Fibroblast of the aortic adventitia (primary cell): Measurements from ENCODE around the gene KLHL3. TPM values are rescaled to one million over a fixed set of nuclear protein-coding genes. Genes with fewer than 3 reads are reported as not detected.
A peak's percentile ranks its signal among the peaks of the same experiment; 100 is the strongest.

ENCODE experiments used
- DNase-seq: peaks from one replicate; pipeline ENCODE4 v3.0.0-alpha.2; 2010; ENCODE audit warnings: low read depth
- H3K4me3 ChIP-seq: 2 replicates; pipeline ENCODE4 v1.5.1; 2011; ENCODE audit warnings: low read depth, mild to moderate bottlenecking, control low read depth, low read length, moderate library complexity
- CTCF ChIP-seq: IDR thresholded peaks from 2 replicates; pipeline ENCODE4 v1.5.1; 2011; ENCODE audit warnings: mild to moderate bottlenecking, low read length, control low read depth, inconsistent platforms; ENCODE audit not compliant: insufficient read depth
- small RNA-seq: library from RNA; depleted of rRNA; stranded (forward); fragments of <200 nt; gene quantifications from one replicate; pipeline ENCODE3, GENCODE V24; 2012
- total RNA-seq: library from RNA; depleted of rRNA; stranded (reverse); fragments of >200 nt; gene quantifications from 2 replicates; pipeline ENCODE4 v1.2.3, GENCODE V29; 2012; ENCODE audit warnings: low replicate concordance

Gene KLHL3
- total RNA-seq, 1 donor, result 1.3 TPM

- no peak for TF ChIP-seq CTCF
- DNase-seq, result no peak
- no peak overlapping the region for H3K4me3 ChIP-seq
Measured at GRCh38 chr5:137573376-137573775, 162.5 kb downstream of the KLHL3 start.

DNA sequence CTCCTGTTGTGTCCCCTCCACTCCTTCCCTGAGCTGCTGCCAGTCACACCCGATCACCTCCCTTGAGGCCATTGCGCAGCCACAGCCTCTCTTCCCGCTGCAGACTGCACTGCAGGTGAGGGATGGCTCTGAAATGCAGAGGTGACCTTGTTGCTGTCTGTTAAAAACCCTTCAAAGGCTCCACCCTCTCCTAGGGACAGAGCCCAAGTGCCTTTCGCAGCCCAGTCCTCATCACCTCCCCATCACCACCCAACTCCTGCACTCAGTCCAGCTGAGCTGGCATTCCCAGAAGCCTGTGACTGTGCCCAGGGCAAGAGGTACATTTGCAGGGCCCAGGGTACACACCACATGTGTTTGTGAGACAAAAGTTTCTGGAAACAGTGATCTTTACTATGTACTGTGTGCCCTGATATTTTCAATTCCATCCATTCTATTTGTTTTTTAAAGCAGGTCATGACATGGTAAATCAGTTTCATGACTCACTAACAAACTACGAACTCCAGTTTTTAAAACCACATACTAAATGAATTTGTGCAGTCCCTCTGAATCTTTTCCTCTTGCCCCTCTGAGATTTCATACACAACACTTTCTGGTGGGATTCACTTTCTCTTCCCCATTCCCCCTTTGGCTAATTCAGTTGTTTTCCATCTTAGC is 163.7 kb downstream of the KLHL3 start:
- no peak overlapping the region for H3K4me3 ChIP-seq
- no peak for TF ChIP-seq CTCF
- no peak for DNase-seq

- no peak for DNase-seq
- no peak for TF ChIP-seq CTCF
- no peak overlapping the region for H3K4me3 ChIP-seq
Measured at GRCh38 chr5:137570070-137570469, 165.8 kb downstream of the KLHL3 start.

Small RNA genes lying within 50 kb of the gene (small RNA-seq; reads per million reads assigned to genes)
- gene MIR874, result 2.5 reads per million, percentile 75 among the genes with 10 or more reads in this experiment

Other genes with a start within 250 kb of the KLHL3 start
- 174 and 196 TPM in 2 replicates for gene SPOCK1, start 236.8 kb downstream of the KLHL3 start, total RNA-seq
- gene HNRNPA0, start 18.3 kb upstream of the KLHL3 start, total RNA-seq, result 20.0 and 26.8 TPM in 2 replicates
- not detected in 2 replicates for gene MYOT, start 131.8 kb upstream of the KLHL3 start, total RNA-seq
- not detected in 2 replicates for gene PKD2L2, start 153.4 kb upstream of the KLHL3 start, total RNA-seq